ENCODE measurements around the gene SEPTIN8.

SEPTIN8 gene

DNA sequence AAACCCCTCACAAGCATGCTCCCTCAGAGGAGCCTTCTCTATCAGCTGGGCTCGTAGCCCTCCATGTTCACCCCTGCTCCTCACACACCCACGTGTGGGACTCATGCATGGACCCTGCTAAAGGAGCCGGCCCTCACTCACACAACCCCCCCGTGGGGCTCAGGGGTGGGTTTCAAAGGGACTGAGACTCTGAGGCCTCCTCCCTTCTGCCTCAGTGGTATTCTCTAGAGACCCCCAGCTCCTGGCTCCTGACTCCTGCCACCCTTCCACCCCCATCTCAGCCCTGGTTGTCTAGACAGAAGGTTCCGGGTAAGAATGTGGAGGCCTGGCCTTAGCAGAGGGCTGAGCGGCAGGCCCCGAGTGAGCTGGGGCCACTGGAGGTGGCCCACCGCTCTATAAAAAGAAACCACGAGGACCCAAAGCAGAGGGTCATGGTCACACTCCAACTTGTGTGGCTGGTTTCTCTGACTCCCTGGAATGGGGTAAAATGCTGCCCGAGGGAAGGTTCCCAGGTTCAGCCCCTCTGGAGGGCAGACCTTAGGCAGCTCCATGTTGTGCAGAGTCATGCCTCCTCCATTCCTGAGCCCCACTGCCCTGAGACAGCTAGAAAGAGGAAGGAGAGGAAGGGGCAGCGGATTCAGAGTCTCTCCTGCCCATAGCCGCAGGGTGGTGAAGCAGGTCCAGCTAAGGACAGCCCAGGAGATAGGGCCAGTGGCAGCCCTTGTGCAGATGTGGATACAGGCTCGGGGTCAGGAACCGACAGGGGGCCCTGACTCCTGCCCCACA is 10.8 kb downstream of the SEPTIN8 start:
- Mint-ChIP-seq H3K27me3 (no peaks in the 10 kb centered on the region), H3K4me1 (ENCODE audit: low read depth) (no peaks in the 10 kb centered on the region), H3K4me3 (no peak overlapping the region), H3K36me3 (ENCODE audit: low read depth) (no peaks in the 10 kb centered on the region), H3K27ac (no peak overlapping the region), H3K9me3 (no peaks in the 10 kb centered on the region)

GRCh38 chr5:132765311-132766019 is 11.6 kb downstream of the SEPTIN8 start:
- Mint-ChIP-seq H3K27me3 (no peaks in the 10 kb centered on the region), H3K36me3 (ENCODE audit: low read depth) (no peaks in the 10 kb centered on the region), H3K4me1 (ENCODE audit: low read depth) (no peaks in the 10 kb centered on the region), H3K27ac (no peak overlapping the region), H3K4me3 (no peak overlapping the region), H3K9me3 (no peaks in the 10 kb centered on the region)

- Mint-ChIP-seq H3K9me3 (no peaks in the 10 kb centered on the region), H3K36me3 (ENCODE audit: low read depth) (no peaks in the 10 kb centered on the region), H3K4me1 (ENCODE audit: low read depth) (no peaks in the 10 kb centered on the region), H3K27me3 (no peaks in the 10 kb centered on the region), H3K27ac (no peak overlapping the region), H3K4me3 (no peak overlapping the region)
These were observed 12.3 kb downstream of the SEPTIN8 start for GRCh38 chr5:132764671-132765238.

DNA sequence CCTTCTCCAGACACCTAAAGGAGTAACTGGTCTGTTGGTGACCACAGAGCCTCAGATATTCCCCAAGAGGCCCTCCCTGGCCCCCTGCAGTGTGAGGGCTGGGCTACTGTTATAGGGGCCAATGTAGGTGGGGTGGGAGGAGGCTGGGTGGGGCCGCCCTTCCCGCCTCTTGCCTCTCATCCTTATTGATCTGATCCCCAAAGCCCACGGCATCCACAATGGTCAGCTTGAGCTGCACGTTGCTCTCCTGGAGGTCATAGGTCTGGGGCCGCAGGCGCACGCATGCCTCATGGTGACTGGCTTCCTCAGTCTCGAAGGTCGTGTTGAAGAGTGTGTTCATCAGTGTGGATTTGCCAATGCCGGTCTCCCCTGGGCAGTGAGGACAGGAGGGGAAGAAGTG is 13.0 kb downstream of the SEPTIN8 start:
- Mint-ChIP-seq H3K27ac (no peak overlapping the region), H3K9me3 (no peaks in the 10 kb centered on the region), H3K4me1 (ENCODE audit: low read depth) (no peaks in the 10 kb centered on the region), H3K4me3 (no peak overlapping the region), H3K36me3 (ENCODE audit: low read depth) (no peaks in the 10 kb centered on the region), H3K27me3 (no peaks in the 10 kb centered on the region)

DNA sequence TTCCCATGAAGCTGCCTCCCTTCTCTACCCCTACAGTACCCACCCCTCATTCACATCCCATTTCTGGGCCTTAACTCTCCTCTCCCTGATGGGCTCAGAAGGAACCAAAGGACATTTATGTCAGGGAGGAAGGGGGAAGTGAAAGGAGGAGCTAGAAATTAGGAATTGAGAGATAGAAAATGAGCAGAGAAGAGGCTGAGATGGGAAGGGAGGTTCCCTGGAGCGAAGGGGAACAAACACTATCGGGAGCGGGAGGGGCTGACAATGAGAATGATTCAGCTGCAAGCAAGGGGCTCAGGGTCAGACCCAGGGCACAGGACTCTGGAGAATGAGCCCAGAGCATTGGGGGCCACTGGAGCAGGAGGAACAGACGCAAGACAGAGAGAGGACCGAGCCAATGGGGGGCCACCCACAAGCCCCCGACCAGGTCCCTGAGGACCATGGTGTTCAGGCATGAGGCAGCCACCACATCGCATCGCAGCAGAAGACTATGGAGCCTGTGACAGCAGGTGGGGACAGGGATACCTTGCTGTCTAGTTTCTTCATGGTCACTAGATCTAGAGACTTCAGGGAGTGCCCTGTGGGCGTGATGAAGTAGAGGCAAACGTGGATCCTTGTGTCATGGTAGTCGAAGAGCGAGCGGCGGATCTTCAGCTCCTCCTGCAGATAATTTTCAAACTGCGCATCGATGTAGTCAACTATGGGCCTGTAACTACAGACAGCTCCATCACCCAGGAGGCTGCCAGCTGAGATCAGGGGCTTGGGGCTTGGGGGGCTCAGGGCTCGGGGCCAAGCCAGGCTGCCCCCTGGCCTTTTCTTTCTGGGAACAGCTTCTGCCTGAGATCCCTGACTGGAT is 13.6 kb downstream of the SEPTIN8 start:
- H3K27me3 Mint-ChIP-seq: no peaks in the 10 kb centered on the region
- H3K4me1 Mint-ChIP-seq (ENCODE audit: low read depth): no peaks in the 10 kb centered on the region
- H3K9me3 Mint-ChIP-seq: no peaks in the 10 kb centered on the region
- no peak overlapping the region for H3K27ac Mint-ChIP-seq
- H3K4me3 Mint-ChIP-seq: no peak overlapping the region
- no peaks in the 10 kb centered on the region for H3K36me3 Mint-ChIP-seq (ENCODE audit: low read depth)

DNA sequence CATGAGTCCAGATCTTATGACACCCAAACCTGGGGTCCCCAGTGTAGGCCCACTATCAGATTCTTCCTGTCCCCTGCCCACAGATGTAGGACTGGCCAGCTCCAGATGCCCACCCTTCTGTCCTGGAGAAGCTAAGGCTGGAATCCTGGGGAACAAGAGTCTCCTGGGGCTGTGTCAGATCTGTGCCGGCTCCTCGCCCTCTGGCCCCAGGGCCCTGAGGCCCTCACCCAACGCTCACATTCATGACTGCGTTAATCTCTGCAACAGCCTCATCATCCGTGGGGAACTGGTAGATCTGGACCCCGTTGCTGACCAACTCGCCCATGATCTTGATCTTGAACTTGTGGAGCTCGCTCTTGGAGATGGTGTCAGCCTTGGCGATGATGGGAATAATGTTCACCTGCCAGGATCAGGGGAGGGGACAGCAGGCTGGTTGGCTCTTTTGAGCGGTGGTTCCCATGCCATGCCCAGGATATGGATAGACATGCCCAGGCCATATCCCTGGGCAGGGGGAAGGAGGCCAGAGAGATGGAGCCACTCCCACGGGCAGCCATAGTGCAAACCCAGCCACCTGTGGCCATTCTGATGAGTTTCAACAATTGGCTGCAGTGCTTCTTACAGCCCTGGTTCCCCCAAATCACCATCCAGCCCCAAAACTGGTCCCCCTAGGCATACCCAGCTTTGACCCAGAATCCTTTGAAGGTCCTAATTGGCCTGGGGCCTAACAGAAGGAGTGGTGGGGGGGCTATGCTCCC is 14.6 kb downstream of the SEPTIN8 start:
- no peak overlapping the region for H3K27ac Mint-ChIP-seq
- H3K4me1 Mint-ChIP-seq (ENCODE audit: low read depth): no peaks in the 10 kb centered on the region
- no peaks in the 10 kb centered on the region for H3K9me3 Mint-ChIP-seq
- no peaks in the 10 kb centered on the region for H3K27me3 Mint-ChIP-seq
- no peaks in the 10 kb centered on the region for H3K36me3 Mint-ChIP-seq (ENCODE audit: low read depth)
- H3K4me3 Mint-ChIP-seq: no peak overlapping the region

GRCh38 chr5:132761321-132762240 is 15.5 kb downstream of the SEPTIN8 start:
- Mint-ChIP-seq H3K27ac (no peak overlapping the region), H3K4me3 (no peak overlapping the region), H3K27me3 (no peaks in the 10 kb centered on the region), H3K9me3 (no peaks in the 10 kb centered on the region), H3K4me1 (ENCODE audit: low read depth) (no peaks in the 10 kb centered on the region), H3K36me3 (ENCODE audit: low read depth) (no peaks in the 10 kb centered on the region)

DNA sequence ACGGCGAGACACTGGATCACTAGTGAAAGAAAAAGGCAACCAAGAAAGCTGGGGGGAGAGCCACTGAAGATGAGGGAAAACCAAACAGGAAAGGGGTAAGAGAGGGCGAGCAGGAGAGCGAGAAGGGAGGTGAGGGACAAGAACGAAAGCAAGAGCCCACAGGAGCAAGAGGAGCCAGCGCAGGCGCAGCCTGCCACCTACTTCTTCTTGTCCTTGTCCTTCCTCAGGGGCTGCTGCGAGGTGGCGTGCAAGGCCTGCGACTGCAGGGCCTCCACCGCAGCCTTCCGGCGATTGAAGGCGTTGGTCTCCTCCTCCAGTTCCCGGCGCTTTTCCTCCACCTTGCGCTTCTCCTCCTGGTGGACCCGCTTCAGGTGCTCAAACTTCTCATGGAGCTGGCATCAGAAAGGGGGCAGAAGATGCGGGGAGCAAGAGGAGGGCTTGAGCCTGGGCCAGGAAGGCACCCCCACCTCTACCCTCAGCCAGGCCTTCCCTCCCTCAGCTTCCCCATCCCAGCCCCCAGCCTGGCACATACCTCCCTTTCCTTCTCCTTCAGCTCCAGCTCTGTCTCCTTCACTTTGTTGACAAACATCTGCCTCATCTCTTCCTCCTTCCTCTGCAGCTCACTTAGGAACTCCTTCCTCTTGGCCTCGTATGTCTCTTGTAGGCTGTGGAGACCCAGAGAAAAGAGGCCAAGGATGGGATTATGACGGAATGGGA is 16.3 kb downstream of the SEPTIN8 start:
- Mint-ChIP-seq H3K27me3 (no peaks in the 10 kb centered on the region), H3K27ac (no peak overlapping the region), H3K9me3 (no peaks in the 10 kb centered on the region), H3K4me3 (no peak overlapping the region), H3K4me1 (ENCODE audit: low read depth) (no peaks in the 10 kb centered on the region), H3K36me3 (ENCODE audit: low read depth) (no peaks in the 10 kb centered on the region)

- no peaks in the 10 kb centered on the region for H3K36me3 Mint-ChIP-seq (ENCODE audit: low read depth)
- H3K4me3 Mint-ChIP-seq: no peak overlapping the region
- H3K27me3 Mint-ChIP-seq: no peaks in the 10 kb centered on the region
- peaks cover 2% of the 10 kb centered on the region for H3K4me1 Mint-ChIP-seq (ENCODE audit: low read depth)
- no peak overlapping the region for H3K27ac Mint-ChIP-seq
- no peaks in the 10 kb centered on the region for H3K9me3 Mint-ChIP-seq
These were observed 17.0 kb downstream of the SEPTIN8 start for GRCh38 chr5:132760049-132760420.

DNA sequence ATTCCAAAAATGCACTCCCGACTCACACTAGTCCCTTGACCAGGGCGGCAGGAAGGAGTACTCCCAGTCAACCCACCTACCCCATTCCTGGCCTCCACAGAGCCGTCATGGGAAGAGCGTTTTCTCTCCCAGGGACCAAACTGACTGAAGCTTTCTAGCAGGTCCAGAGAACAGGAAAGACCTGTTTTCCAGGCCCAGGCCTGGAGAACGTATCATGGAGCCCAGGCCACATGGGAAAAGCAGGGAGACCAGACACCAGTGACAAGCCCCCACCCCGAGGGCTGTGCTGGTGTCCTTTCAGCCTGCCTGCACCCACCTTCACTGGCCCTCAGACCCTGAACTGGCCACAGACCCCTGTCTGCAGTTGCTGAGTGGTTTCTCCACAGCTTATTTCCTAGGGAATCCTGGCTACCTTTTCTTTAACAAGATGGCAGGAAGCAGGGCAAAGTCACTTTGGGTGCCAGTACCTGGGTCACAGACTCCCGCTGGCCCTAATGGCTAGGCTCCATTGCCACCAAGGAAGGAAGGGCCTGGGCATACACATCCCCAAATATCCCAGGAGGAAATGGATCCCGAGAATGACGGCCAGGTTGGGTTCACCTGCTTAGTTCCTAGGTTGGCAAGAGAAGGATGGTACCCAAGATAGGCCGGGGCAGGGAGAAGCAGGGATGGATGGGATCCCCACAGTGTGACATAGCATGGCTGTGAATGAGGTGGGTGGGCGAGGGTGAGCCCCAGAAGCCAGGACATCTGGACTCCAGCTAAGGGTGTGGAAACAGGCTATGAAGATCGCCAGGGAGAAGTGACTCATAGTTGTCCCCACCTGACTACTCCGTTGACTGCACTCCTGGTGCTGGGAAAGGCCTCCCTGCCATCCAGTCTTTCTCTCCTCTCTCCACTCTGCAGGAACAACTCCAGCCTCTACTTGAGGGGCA is 17.7 kb downstream of the SEPTIN8 start:
- H3K9me3 Mint-ChIP-seq: no peaks in the 10 kb centered on the region
- no peak overlapping the region for H3K4me3 Mint-ChIP-seq
- H3K27me3 Mint-ChIP-seq: no peaks in the 10 kb centered on the region
- H3K36me3 Mint-ChIP-seq (ENCODE audit: low read depth): no peaks in the 10 kb centered on the region
- no peak overlapping the region for H3K27ac Mint-ChIP-seq
- H3K4me1 Mint-ChIP-seq (ENCODE audit: low read depth): peaks cover 4% of the 10 kb centered on the region

- H3K4me1 Mint-ChIP-seq (ENCODE audit: low read depth): peaks cover 5% of the 10 kb centered on the region
- no peaks in the 10 kb centered on the region for H3K36me3 Mint-ChIP-seq (ENCODE audit: low read depth)
- no peaks in the 10 kb centered on the region for H3K27me3 Mint-ChIP-seq
- no peaks in the 10 kb centered on the region for H3K9me3 Mint-ChIP-seq
- H3K27ac Mint-ChIP-seq: no peak overlapping the region
- no peak overlapping the region for H3K4me3 Mint-ChIP-seq
These were observed 18.6 kb downstream of the SEPTIN8 start for GRCh38 chr5:132758451-132758850.

DNA sequence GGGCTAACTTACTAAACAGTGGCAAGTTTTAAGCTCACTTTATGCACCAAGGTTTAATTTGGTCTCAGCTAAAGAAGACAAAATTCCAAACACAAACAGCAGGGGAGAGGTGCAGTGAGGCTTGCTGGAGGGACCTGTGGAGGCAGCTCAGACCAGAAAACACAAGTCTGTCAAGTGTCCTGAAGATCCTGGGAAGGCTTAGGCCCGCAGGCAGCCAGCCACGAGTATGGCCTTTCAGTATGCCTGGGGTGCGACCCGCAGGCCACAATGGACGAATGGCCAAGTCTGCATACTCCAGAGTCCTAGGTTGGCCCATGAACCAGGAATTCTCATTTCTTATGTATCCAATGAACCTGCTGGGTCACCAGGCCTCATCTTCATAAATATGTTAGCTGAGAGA is 20.5 kb downstream of the SEPTIN8 start:
- Mint-ChIP-seq H3K36me3 (ENCODE audit: low read depth) (no peaks in the 10 kb centered on the region), H3K9me3 (no peaks in the 10 kb centered on the region), H3K4me3 (no peak overlapping the region), H3K27ac (no peak overlapping the region), H3K4me1 (ENCODE audit: low read depth) (peaks cover 14% of the 10 kb centered on the region), H3K27me3 (no peaks in the 10 kb centered on the region)

Measured in stimulated activated naive CD8-positive, alpha-beta T cell treated with anti-CD3 and anti-CD28 coated beads, Interleukin-15, Interleukin-2, amounts not matched to agents 100 ng/mL and 50 ng/mL, for 24 hours (primary cell).